COLO829 (cell line): ENCODE measurements around the gene ABHD5.

Source experiments
- DNase-seq: peaks from one replicate; pipeline ENCODE4 v3.0.0; 2012; ENCODE audit warnings: low spot score

Gene ABHD5

DNA sequence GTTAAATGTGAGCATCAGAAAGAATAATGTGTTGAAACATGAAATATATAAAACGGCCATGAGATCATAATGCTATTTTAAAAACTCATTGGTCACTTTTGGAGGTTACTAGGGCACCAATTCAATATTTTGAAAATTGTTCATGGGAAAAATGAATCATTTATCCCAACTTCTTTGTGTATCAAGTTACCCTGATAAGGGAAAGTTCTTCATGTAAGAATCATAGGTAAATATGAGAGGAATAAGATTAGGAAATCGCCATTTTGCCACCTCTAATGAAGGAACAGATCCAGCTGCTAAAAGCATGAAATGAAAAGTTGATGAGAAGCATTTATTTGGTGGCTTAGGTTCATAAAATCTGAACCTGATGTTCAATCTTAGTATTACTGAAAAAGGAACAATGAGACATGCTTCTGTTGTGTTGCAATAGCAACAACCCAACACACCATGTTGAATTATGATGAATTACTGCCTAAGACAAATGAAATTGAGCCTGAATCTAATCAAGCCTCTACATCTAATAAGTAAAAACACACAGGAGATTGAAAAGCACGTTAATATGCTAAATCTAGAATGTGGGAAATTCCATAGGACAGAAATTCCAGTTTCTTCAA, 32.5 kb downstream of the ABHD5 start:
- no peak for DNase-seq

DNA sequence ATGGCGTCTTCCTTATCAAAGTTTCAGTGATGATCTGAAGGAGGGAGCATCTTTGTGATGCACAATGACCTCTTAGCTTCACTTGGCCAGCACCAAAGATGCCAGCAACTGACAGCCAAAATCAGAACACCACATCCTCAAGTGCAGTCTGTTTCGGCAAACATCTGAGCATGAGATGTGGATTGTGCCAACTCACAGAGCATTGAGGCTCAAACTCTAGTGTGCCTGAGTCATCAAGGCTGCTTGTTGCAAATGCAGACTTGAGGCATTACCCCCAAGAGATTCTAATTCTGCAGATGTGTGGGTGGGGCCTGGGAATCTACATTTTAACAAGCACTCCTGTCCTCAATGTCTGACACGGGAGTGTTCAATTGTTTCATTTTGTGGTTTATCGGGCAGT, 35.8 kb downstream of the ABHD5 start:
- DNase-seq: no peak

GRCh38 chr3:43727930-43728329, 37.2 kb downstream of the ABHD5 start:
- no peak for DNase-seq

DNA sequence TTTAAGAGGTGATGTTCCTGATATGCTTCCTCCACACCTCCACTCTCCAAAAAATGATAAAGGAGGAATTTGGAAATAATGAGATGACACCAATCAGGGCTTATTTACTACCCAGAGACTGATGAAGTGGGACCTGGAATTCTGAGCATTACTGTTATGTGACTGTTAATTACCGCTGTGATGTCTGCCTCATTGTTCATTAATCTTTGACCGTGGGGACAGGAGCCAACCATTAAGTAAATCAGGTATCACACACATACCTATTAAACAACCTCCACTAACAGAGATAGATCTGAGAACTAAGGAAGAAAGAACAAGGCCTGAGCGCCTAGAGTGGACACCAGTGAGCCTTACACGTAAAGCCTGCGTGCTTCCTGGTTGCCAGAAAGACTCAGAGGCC, 37.7 kb downstream of the ABHD5 start:
- DNase-seq: no peak

DNA sequence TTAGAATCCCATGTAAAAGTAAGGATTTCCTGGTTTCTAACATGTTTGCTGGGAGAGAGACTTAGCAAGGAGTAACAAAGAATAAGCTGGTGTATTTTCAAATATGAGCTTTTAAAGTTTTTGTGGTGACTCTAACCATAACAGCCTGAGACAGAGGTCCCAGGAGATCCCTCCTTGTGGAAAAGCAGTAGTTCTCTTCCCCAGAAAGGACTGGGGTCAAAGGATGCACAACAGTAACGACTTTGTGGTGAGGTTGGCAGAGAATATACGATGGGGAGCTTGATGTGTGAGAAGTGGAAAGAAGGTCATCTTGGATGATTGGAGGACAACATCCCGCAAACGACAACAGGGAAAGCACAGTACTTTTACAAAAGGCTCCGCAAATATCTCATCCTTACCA, 38.2 kb downstream of the ABHD5 start:
- no peak for DNase-seq

GRCh38 chr3:43729707-43730414, 39.1 kb downstream of the ABHD5 start:
- DNase-seq: no peak

DNA sequence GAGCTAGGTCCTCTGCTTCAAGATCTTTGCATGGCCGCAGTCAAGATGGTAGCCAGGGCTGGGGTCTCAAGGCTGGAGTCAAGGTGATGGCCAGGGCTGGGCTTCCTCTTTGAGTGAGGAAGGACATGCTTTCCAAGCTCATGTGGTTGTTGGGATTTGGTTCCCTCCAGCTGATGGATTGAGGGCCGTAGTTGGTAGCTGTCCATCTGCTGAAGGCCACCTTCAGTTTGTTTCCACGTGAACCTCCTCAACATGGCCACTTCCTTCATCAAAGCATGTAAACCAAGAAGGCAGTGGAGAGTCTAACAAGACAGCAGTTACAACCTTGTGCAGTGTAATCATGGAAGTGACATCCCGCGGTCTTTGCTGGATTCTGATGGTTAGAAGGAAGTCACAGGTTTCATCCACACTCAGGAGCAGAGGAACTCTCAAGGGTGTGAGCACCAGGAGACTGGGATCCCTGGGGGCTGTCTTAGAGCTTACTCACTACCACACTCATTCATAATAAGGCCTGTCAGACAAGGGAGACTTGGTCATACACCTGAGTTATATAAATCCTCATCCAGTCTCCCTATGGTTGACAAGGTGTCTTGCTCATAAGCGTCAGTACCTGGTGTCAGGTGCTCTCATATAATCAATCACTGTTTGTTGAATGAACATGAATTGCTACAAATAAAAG, 42.1 kb downstream of the ABHD5 start:
- no peak for DNase-seq

- DNase-seq: no peak
These were observed 43.0 kb downstream of the ABHD5 start for GRCh38 chr3:43733459-43734384.

GRCh38 chr3:43734685-43735084, 43.9 kb downstream of the ABHD5 start:
- no peak for DNase-seq

DNA sequence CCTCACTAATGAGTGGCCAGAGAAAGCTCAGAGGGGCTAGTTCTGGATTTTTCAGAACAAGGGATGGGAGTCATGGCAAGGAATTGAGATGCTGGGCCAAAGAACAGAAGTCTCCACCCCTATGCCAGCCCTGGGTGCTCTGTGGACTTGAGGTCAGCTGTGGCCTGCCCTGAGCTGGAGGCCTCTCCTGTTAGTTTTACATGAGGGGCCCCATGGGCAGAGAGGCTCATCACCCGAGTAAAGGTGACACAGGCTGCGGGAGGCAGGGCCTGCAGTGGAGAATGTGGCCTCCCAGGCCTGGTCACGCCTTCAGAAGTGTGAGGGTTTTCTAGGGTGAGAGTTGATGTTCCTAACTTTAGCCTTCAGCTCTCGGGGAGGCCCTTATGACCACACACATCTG, 44.9 kb downstream of the ABHD5 start:
- DNase-seq: no peak

DNA sequence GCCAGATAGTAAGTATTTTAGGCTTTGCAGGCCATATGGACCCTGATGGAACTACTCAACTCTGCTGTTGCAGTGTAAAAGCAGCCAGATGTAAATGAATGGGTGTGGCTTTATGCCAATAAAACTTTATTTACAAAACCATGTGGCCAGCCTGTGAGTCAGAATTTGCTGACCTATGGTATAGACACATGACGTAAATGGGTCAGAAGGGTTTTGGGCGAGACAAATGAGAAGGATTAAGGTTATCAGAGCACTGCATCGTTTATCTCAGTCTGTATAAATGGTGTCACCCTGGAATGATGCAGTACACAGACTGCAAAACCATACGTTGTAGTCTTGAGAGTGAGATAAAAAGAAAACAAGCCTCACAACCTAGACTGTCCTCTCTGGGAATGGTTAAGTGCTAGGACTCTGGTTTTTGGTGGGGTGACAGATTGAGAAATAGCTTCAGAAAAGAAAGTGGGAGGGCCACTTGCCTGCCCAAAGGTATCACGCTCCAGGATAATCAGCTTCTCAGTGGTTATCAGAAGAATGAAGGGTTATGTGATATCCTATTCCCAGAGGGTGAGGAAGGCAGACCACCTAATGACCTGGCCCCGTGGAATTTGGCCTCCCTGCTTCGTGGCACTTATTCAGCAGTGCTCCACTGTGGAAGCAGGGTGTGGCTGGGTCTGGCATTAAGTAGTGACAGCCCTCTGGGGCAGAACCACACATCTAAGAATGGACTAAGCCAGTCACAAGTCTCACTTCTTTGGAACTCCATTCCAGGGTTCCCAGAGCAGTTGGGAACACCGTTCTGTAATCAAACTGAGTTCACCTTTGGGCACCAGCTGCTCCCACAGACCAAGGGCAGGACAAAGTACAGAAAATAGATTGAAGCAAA, 46.1 kb downstream of the ABHD5 start:
- no peak for DNase-seq

GRCh38 chr3:43738305-43738704, 47.6 kb downstream of the ABHD5 start:
- DNase-seq: no peak

- no peak for DNase-seq
These were observed 52.2 kb downstream of the ABHD5 start for GRCh38 chr3:43742920-43743319.

DNA sequence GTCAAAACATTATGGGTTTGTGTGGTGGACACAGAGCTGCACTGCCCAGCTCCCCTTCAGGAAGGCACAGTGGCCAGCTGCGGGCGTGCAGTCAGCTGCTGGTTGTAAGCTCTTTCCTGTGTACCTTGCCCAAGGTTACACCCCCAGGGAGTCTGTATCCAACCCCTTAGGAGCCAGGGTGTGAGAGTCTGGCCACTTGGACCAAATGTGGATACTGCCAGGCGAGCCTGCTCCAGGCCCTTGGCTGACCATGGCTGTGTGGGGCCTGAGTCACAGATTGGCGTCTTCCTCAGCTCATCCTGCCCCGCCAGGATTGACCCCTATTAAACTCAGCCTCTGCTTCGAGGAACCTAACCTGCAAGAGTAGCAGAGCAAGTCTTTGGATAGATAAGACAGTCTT, 56.9 kb downstream of the ABHD5 start:
- DNase-seq: no peak

DNA sequence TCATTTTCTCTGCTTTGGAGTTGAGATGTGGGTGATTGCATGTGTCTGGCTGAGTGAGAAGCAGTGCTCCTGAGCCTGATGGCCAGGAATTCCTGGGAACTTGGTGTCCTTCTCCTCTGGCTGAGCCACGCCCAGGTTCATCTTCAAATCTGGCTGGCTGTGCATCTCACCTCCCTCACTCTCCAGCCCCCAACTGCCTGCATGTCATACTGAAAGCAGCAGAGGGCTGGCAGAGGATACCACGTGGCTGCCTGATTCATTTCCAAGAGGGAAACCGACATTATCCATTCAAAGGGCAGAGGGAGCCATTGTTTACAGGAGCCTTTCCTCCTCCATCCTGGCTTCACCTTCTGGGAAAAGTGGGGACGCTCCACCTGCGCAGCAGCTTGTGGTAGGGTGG, 57.4 kb downstream of the ABHD5 start:
- DNase-seq: no peak

GRCh38 chr3:43748645-43749044, 57.9 kb downstream of the ABHD5 start:
- no peak for DNase-seq

DNA sequence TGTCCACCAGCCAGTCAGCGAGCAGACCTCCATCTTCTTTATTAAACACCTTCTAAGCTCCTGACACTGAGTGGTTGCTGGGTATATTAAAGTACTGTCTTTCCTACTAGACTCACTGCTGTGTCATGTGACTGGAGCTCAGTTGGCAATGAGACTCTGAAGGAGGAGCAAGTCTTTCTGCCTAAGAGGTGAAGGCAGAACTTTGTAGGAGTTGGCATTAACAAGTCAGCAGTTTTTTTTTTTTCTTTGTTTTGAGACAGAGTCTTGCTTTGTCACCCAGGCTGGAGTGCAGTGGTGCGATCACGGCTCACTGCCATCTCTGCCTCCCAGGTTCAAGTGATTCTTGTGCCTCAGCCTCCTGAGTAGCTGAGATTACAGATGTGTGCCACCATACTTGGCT, 62.2 kb downstream of the ABHD5 start:
- no peak for DNase-seq

GRCh38 chr3:43753741-43754715, 63.3 kb downstream of the ABHD5 start:
- no peak for DNase-seq

GRCh38 chr3:43755516-43756200, 64.9 kb downstream of the ABHD5 start:
- no peak for DNase-seq
